SK-N-SH treated with all-trans-retinoic acid at 6 μM for 48 hours (cell line): ENCODE measurements around the gene PALLD.

Experiments
- OSR1 ChIP-seq: fragments of 250-450 bp; sonication (Bioruptor Pico); IDR thresholded peaks from 2 replicates; pipeline ENCODE4 v1.8.0; 2022; ENCODE audit warnings: moderate library complexity, mild to moderate bottlenecking, inconsistent platforms
- RARB ChIP-seq: fragments of 250-450 bp; sonication (Bioruptor Pico); IDR thresholded peaks from 2 replicates; pipeline ENCODE4 v1.8.0; 2021; ENCODE audit warnings: mild to moderate bottlenecking, moderate library complexity

DNA sequence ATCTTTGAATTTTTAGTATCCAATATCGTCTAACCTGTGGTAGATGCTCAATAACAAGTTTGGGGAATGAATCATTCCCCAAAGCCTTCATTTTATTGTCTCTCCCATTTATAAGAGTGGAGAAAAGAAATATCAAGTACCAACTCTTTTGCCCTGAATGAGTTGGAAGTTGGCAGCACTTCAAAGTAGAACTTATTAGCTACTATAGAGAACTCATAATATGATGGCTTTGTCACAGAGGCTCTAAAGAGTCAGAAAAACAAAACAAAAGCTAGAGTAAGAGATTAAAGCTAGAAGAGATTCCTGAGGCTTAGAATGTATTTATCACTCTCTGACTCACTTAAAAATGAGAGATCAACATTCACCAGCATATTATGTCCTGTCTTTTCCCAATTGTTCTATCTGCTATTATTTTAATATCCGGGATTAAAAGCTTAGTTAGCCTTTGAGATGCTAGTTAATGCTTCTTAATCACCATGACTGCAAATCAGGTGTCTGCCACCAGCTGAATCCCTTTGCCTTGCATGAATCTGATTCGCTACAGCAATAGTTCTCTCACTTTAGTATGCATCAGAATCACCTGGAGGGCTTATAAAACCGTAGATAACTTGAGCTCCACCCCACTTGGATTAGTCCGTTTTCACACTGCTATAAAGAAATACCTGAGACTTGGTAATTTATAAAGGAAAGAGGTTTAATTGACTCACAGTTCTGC is 77.9 kb downstream of the PALLD start:
- TF ChIP-seq RARB (CRISPR knock-in tag) = no peak
- no peak for TF ChIP-seq OSR1 (CRISPR knock-in tag)
